ENCODE data around the gene LNPEP.

- TF ChIP-seq CTCF (conservative IDR thresholded peaks at IDR 0.05): no peak
- TF ChIP-seq EZH2 (IDR thresholded peaks at IDR 0.05; ENCODE audit: low read depth): no peak
Observed at GRCh38 chr5:97009212-97009898, 73.5 kb downstream of the LNPEP start.
